HL-60 (cell line): ENCODE results near the gene SSH2.

Experiments
- CTCF ChIP-seq: IDR thresholded peaks from one replicate; pipeline ENCODE4 v1.5.1; 2011; ENCODE audit warnings: low read length, control low read depth, inconsistent platforms; ENCODE audit not compliant: insufficient read depth
- TF ChIP-seq, protein P1 (sequence below): IDR thresholded peaks from 2 replicates; pipeline ENCODE4 v1.6.1; 2012; ENCODE audit warnings: low read depth; ENCODE audit not compliant: insufficient replicate concordance

GRCh38 chr17:29627951-29628350, 302.1 kb downstream of the SSH2 start:
- TF ChIP-seq CTCF: no peak
- TF ChIP-seq, protein P1, sequence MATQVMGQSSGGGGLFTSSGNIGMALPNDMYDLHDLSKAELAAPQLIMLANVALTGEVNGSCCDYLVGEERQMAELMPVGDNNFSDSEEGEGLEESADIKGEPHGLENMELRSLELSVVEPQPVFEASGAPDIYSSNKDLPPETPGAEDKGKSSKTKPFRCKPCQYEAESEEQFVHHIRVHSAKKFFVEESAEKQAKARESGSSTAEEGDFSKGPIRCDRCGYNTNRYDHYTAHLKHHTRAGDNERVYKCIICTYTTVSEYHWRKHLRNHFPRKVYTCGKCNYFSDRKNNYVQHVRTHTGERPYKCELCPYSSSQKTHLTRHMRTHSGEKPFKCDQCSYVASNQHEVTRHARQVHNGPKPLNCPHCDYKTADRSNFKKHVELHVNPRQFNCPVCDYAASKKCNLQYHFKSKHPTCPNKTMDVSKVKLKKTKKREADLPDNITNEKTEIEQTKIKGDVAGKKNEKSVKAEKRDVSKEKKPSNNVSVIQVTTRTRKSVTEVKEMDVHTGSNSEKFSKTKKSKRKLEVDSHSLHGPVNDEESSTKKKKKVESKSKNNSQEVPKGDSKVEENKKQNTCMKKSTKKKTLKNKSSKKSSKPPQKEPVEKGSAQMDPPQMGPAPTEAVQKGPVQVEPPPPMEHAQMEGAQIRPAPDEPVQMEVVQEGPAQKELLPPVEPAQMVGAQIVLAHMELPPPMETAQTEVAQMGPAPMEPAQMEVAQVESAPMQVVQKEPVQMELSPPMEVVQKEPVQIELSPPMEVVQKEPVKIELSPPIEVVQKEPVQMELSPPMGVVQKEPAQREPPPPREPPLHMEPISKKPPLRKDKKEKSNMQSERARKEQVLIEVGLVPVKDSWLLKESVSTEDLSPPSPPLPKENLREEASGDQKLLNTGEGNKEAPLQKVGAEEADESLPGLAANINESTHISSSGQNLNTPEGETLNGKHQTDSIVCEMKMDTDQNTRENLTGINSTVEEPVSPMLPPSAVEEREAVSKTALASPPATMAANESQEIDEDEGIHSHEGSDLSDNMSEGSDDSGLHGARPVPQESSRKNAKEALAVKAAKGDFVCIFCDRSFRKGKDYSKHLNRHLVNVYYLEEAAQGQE: no peak
